ENCODE data around the gene STAG2. TPM values are rescaled to one million over a fixed set of nuclear protein-coding genes. Genes with fewer than 3 reads are reported as not detected.

Gene STAG2
- total RNA-seq, 1 donor from 2014 or later = 72.7 TPM

DNA sequence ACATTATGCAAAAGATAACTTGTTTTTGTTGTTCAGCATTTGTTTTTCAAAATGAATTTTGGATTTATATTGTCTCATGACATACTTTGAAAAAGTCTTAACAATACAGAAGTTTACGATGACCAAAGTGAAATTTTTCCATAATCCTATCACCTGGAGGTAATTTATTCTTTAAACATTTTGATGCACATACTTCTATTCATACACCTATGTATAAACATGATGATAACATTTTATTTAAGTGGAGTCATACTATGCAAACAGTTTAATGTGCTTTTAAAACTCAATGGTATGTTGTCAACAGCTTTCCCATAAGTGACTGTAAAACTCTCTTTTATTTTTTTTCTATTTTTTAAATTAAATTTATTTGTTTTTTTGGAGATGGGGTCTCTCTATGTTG, 65.0 kb downstream of the STAG2 start:
- H3K4me3 Mint-ChIP-seq (ENCODE audit: unreplicated experiment) = no peak overlapping the region
- no peaks in the 10 kb centered on the region for H3K27me3 Mint-ChIP-seq (ENCODE audit: unreplicated experiment)
- H3K4me1 Mint-ChIP-seq (ENCODE audit: unreplicated experiment) = peaks cover 3% of the 10 kb centered on the region
- H3K27ac Mint-ChIP-seq (ENCODE audit: unreplicated experiment) = no peak overlapping the region
- no peaks in the 10 kb centered on the region for H3K36me3 Mint-ChIP-seq (ENCODE audit: unreplicated experiment)
- TF ChIP-seq, protein P1, sequence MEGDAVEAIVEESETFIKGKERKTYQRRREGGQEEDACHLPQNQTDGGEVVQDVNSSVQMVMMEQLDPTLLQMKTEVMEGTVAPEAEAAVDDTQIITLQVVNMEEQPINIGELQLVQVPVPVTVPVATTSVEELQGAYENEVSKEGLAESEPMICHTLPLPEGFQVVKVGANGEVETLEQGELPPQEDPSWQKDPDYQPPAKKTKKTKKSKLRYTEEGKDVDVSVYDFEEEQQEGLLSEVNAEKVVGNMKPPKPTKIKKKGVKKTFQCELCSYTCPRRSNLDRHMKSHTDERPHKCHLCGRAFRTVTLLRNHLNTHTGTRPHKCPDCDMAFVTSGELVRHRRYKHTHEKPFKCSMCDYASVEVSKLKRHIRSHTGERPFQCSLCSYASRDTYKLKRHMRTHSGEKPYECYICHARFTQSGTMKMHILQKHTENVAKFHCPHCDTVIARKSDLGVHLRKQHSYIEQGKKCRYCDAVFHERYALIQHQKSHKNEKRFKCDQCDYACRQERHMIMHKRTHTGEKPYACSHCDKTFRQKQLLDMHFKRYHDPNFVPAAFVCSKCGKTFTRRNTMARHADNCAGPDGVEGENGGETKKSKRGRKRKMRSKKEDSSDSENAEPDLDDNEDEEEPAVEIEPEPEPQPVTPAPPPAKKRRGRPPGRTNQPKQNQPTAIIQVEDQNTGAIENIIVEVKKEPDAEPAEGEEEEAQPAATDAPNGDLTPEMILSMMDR (IDR thresholded peaks at IDR 0.05) = no peak
- H3K9me3 Mint-ChIP-seq (ENCODE audit: unreplicated experiment) = no peaks in the 10 kb centered on the region
- DNase-seq (ENCODE audit: extremely low spot score, unreplicated experiment) = no peak

DNA sequence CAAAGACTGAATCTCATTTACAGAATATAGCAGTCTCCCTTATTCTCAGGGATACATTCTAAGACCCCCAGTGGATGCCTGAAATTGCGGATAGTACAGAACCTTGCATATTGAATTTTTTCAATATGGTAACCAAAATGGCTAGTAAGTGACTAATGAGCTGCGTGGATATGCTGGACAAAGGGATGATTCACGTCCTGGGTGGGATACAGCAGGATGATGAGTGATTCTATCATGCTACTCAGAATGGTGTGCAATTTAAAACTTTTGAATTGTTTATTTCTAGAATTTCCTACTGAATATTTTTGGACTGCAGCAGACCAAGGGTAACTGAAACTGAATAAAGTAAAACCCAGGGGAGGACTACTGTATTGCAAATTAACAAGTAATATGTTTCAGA, 66.7 kb downstream of the STAG2 start:
- peaks cover 3% of the 10 kb centered on the region for H3K4me1 Mint-ChIP-seq (ENCODE audit: unreplicated experiment)
- H3K4me3 Mint-ChIP-seq (ENCODE audit: unreplicated experiment) = no peak overlapping the region
- H3K36me3 Mint-ChIP-seq (ENCODE audit: unreplicated experiment) = no peaks in the 10 kb centered on the region
- no peaks in the 10 kb centered on the region for H3K27me3 Mint-ChIP-seq (ENCODE audit: unreplicated experiment)
- no peak for DNase-seq (ENCODE audit: extremely low spot score, unreplicated experiment)
- no peak overlapping the region for H3K27ac Mint-ChIP-seq (ENCODE audit: unreplicated experiment)
- H3K9me3 Mint-ChIP-seq (ENCODE audit: unreplicated experiment) = no peaks in the 10 kb centered on the region
- TF ChIP-seq, protein P1 (IDR thresholded peaks at IDR 0.05) = no peak

DNA sequence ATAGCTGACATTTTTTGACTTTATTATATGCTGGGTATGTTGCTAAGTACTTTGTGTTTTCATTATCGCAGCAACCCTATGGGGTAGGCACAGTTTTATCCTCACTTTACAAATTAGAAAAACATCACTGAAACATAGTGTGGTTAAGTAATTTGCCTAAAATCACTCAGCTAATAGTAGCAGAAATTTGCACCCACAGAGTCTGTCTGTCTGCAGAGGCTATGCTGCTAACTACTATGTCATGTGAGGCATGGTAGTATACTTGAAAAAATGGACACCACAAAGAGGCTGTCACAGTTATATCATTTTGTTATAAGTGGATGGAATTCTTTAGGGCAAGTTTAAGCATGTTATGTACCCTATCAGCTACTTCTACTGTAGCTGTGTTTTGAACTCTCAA, 69.0 kb downstream of the STAG2 start:
- Mint-ChIP-seq H3K27ac (ENCODE audit: unreplicated experiment) (no peak overlapping the region), H3K4me1 (ENCODE audit: unreplicated experiment) (peaks cover 3% of the 10 kb centered on the region), H3K9me3 (ENCODE audit: unreplicated experiment) (no peaks in the 10 kb centered on the region), H3K4me3 (ENCODE audit: unreplicated experiment) (no peak overlapping the region), H3K36me3 (ENCODE audit: unreplicated experiment) (no peaks in the 10 kb centered on the region), H3K27me3 (ENCODE audit: unreplicated experiment) (no peaks in the 10 kb centered on the region)
- TF ChIP-seq, protein P1 (IDR thresholded peaks at IDR 0.05) = no peak
- no peak for DNase-seq (ENCODE audit: extremely low spot score, unreplicated experiment)

DNA sequence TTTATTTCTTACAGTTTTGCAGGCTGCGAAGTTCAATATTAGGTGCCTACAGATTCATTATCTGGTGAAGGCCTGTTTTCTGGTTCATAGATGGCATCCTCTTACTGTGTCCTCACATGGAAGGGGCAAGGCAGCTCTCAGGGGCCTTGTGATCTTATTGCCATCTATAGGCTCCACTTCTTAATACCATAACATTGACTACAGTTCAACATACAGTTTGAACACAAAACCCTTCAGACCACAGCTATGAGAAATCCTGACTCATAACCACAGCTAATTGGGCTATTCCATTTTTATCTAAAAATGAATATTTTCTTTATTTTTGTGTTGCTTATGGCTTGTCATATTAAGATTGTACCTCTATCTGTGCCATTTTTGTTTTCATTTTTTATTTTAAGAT, 72.3 kb downstream of the STAG2 start:
- Mint-ChIP-seq H3K9me3 (ENCODE audit: unreplicated experiment) (no peaks in the 10 kb centered on the region), H3K4me1 (ENCODE audit: unreplicated experiment) (peaks cover 3% of the 10 kb centered on the region), H3K27me3 (ENCODE audit: unreplicated experiment) (no peaks in the 10 kb centered on the region), H3K4me3 (ENCODE audit: unreplicated experiment) (no peak overlapping the region), H3K27ac (ENCODE audit: unreplicated experiment) (no peak overlapping the region), H3K36me3 (ENCODE audit: unreplicated experiment) (peaks cover 2% of the 10 kb centered on the region)
- no peak for DNase-seq (ENCODE audit: extremely low spot score, unreplicated experiment)
- TF ChIP-seq, protein P1 (IDR thresholded peaks at IDR 0.05) = no peak

DNA sequence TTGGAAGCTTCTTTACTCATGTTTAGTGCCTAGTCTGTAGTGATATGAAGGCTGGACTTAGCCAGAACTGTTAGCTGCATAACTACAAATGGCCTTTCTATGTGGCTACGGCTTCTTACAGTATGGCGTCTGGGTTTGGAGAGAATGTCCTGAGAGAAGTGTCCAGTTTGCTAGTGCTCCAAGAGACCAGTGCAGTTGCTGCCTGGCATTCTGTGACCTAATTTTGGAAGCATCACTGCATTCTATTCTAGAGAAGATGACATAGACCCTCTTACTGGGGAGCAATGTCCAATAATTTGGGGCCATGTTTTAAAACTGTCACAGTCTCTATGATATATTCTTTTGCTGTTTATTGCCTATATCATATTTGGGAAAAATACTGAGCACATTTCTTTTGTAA, 74.2 kb downstream of the STAG2 start:
- H3K27me3 Mint-ChIP-seq (ENCODE audit: unreplicated experiment) = no peaks in the 10 kb centered on the region
- H3K27ac Mint-ChIP-seq (ENCODE audit: unreplicated experiment) = no peak overlapping the region
- no peak for DNase-seq (ENCODE audit: extremely low spot score, unreplicated experiment)
- H3K4me1 Mint-ChIP-seq (ENCODE audit: unreplicated experiment) = peaks cover 6% of the 10 kb centered on the region
- no peak overlapping the region for H3K4me3 Mint-ChIP-seq (ENCODE audit: unreplicated experiment)
- H3K9me3 Mint-ChIP-seq (ENCODE audit: unreplicated experiment) = no peaks in the 10 kb centered on the region
- TF ChIP-seq, protein P1 (IDR thresholded peaks at IDR 0.05) = no peak
- peaks cover 2% of the 10 kb centered on the region for H3K36me3 Mint-ChIP-seq (ENCODE audit: unreplicated experiment)
